PC-9 (cell line): ENCODE data around the gene MMP24OS. TPM values are rescaled to one million over a fixed set of nuclear protein-coding genes. Genes with fewer than 3 reads are reported as not detected.

Experiments used
- BruUV-seq: library from RNA; stranded (reverse); fragments of 400-500 nt; replicated peaks from 2 replicates; lab custom pipeline; 2021; lab: Mats Ljungman, UMichigan
- CTCF ChIA-PET: fragments of 300-600 bp; sonication (Branson Sonifier 250); formaldehyde crosslinking; loops from one replicate; lab custom pipeline; 2022; ENCODE audit warnings: antibody characterized with exemption; lab: Charles Lee
- POLR2A ChIA-PET: fragments of 300-600 bp; sonication (Branson Sonifier 250); formaldehyde crosslinking; loops from one replicate; lab custom pipeline; 2022; ENCODE audit warnings: antibody characterized with exemption; ENCODE audit not compliant: unreplicated experiment; lab: Charles Lee
- DNase-seq, 2 experiments: peaks; one replicate each; pipeline versions ENCODE4 v3.0.0 to v3.0.0-alpha.2; 2015 to 2022; ENCODE audit warnings: mixed read lengths in 1 of 2
- H2AFZ ChIP-seq: fragments of 200-600 bp; sonication (generic); 2 replicates; pipeline ENCODE4 v1.8.1; 2017; ENCODE audit warnings: antibody characterized with exemption
- H3F3A ChIP-seq: fragments of 200-600 bp; sonication (generic); 2 replicates; pipeline ENCODE4 v1.8.1; 2017; ENCODE audit warnings: antibody characterized with exemption, mild to moderate bottlenecking, low read depth; ENCODE audit not compliant: insufficient read depth
- H3K27ac ChIP-seq: fragments of 200-600 bp; sonication (generic); 2 replicates; pipeline ENCODE4 v1.6.1; 2016; ENCODE audit warnings: mixed run types
- H3K27me3 ChIP-seq: fragments of 200-600 bp; sonication (generic); 2 replicates; pipeline ENCODE4 v1.6.1; 2016; ENCODE audit warnings: low read depth, mixed run types; ENCODE audit not compliant: insufficient read depth
- H3K36me3 ChIP-seq: fragments of 200-600 bp; sonication (generic); 2 replicates; pipeline ENCODE4 v1.6.1; 2016; ENCODE audit warnings: low read depth, mixed run types
- H3K4me1 ChIP-seq: fragments of 200-600 bp; sonication (generic); replicated peaks from 2 replicates; pipeline ENCODE4 v1.6.1; 2016; ENCODE audit warnings: mixed run types; ENCODE audit not compliant: insufficient read depth
- H3K4me2 ChIP-seq: fragments of 200-600 bp; sonication (generic); 2 replicates; pipeline ENCODE4 v1.6.1; 2017; ENCODE audit warnings: mixed run types
- H3K4me3 ChIP-seq: fragments of 200-600 bp; sonication (generic); 2 replicates; pipeline ENCODE4 v1.6.1; 2016; ENCODE audit warnings: mixed run types
- H3K79me2 ChIP-seq: fragments of 200-600 bp; sonication (generic); 2 replicates; pipeline ENCODE4 v1.6.1; 2017; ENCODE audit warnings: low read depth, mixed run types
- H3K9me2 ChIP-seq: fragments of 200-600 bp; sonication (generic); 2 replicates; pipeline ENCODE4 v1.8.1; 2017; ENCODE audit warnings: mild to moderate bottlenecking; ENCODE audit not compliant: insufficient read depth
- H3K9me3 ChIP-seq: fragments of 200-600 bp; sonication (generic); 2 replicates; pipeline ENCODE4 v1.8.1; 2016; ENCODE audit warnings: low read depth; ENCODE audit not compliant: insufficient read depth
- H4K20me1 ChIP-seq: fragments of 200-600 bp; sonication (generic); 2 replicates; pipeline ENCODE4 v1.8.1; 2017; ENCODE audit not compliant: insufficient read depth
- EZH2 ChIP-seq: fragments of 200-600 bp; sonication (generic); IDR thresholded peaks from 2 replicates; pipeline ENCODE4 v1.8.0; 2017; ENCODE audit warnings: antibody characterized with exemption, low read depth
- intact Hi-C: fragments of 100-400 bp; cut with micrococcal nuclease; formaldehyde crosslinking; loops from one replicate; pipeline ENCODE4 v1.10.0; 2022; ENCODE audit not compliant: unreplicated experiment
- total RNA-seq: library from RNA; stranded (reverse); gene quantifications from 2 replicates; pipeline ENCODE4 v1.2.3, GENCODE V29; 2021
- TF ChIP-seq, protein P1 (sequence below): fragments of 200-600 bp; sonication (generic); conservative IDR thresholded peaks from 2 replicates; pipeline ENCODE4 v1.6.1; 2017; ENCODE audit warnings: mixed run types, antibody characterized with exemption, mild to moderate bottlenecking, moderate library complexity

Gene MMP24OS
- total RNA-seq, 1 experiment from 2014 or later = 59.3 TPM

DNA sequence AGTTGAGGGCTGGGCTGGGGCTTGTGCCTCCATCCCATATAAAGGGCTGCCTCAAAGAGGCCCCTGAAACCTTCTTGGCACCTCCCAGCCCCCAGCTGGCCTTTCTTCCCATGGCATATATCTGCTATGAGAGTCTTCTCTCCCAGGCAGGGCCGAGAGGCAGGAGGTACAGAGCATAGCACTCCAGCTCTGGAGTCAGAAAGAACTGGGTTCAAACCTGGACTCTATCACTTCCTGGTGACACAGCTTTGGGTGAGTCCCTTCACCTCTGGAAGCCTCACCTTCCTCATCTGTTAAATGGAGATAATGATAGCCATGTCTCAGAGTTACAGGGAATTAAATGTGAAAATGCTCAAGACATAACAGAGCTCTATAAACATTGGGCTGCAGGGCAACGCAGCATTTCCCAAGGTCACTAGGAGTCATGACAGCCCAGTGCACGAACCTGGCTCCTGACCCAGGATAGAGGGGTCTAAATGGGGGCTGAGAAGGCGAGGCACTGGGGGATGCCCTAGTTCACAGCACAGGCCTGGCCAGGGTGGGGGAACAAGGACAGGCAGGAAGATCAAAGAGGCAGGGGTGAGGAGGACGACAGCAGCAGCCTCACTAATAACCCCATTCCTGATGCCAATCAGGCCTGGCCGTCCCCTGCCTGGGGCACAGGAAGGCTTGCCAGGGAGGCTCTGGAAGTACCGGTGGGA lies 12.4 kb upstream of the MMP24OS start:
- H3K4me1 ChIP-seq = no peaks in the 10 kb centered on the region
- no peak overlapping the region for H3K27ac ChIP-seq
- no peak overlapping the region for H2AFZ ChIP-seq
- H3K27me3 ChIP-seq = no peaks in the 10 kb centered on the region
- TF ChIP-seq, protein P1, sequence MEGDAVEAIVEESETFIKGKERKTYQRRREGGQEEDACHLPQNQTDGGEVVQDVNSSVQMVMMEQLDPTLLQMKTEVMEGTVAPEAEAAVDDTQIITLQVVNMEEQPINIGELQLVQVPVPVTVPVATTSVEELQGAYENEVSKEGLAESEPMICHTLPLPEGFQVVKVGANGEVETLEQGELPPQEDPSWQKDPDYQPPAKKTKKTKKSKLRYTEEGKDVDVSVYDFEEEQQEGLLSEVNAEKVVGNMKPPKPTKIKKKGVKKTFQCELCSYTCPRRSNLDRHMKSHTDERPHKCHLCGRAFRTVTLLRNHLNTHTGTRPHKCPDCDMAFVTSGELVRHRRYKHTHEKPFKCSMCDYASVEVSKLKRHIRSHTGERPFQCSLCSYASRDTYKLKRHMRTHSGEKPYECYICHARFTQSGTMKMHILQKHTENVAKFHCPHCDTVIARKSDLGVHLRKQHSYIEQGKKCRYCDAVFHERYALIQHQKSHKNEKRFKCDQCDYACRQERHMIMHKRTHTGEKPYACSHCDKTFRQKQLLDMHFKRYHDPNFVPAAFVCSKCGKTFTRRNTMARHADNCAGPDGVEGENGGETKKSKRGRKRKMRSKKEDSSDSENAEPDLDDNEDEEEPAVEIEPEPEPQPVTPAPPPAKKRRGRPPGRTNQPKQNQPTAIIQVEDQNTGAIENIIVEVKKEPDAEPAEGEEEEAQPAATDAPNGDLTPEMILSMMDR = no peak
- no peak for TF ChIP-seq EZH2
- H3K4me3 ChIP-seq = no peak overlapping the region
- H3K79me2 ChIP-seq = no peaks in the 10 kb centered on the region
- H3K9me2 ChIP-seq = no peaks in the 10 kb centered on the region
- no peaks in the 10 kb centered on the region for H3K36me3 ChIP-seq
- no peak for DNase-seq
- H3K4me2 ChIP-seq = no peak overlapping the region
- ChIA-PET POLR2A (interaction anchor here (0.6 kb wide), 1 partner anchor 474 kb away, joined by 5 read pairs; no protein-coding TSS in a partner anchor), CTCF (interaction anchor here (0.5 to 0.6 kb wide), 2 partner anchors 13 to 97 kb away, joined by 3 to 5 read pairs; no protein-coding TSS in a partner anchor)
- no peaks in the 10 kb centered on the region; the same call in 1 of the 2 replicates for H3F3A ChIP-seq
- no TSS peak for BruUV-seq
- no peaks in the 10 kb centered on the region for H4K20me1 ChIP-seq
- intact Hi-C loops = no loop called here
- no peaks in the 10 kb centered on the region for H3K9me3 ChIP-seq

- Histone ChIP-seq H3K9me3 (no peaks in the 10 kb centered on the region), H3K4me3 (no peak overlapping the region), H3K4me2 (no peak overlapping the region), H3K27me3 (no peaks in the 10 kb centered on the region), H4K20me1 (peaks cover 2% of the 10 kb centered on the region; the same call in 1 of the 2 replicates), H3K4me1 (peaks cover under 1% of the 10 kb centered on the region; the same call in 1 of the 2 replicates), H3K79me2 (peaks cover 9% of the 10 kb centered on the region), H3K27ac (no peak overlapping the region), H3K9me2 (no peaks in the 10 kb centered on the region), H3K36me3 (no peaks in the 10 kb centered on the region; the same call in 1 of the 2 replicates), H2AFZ (no peak overlapping the region), H3F3A (peaks cover 7% of the 10 kb centered on the region; the same call in 1 of the 2 replicates)
- ChIA-PET CTCF (interaction anchor here (0.6 kb wide), 1 partner anchor 99 kb away, joined by 4 read pairs; no protein-coding TSS in a partner anchor), POLR2A (interaction anchor here (0.6 kb wide), 1 partner anchor 1719 kb away, joined by 4 read pairs; no protein-coding TSS in a partner anchor)
- no peak for TF ChIP-seq EZH2
- no peak for DNase-seq
- intact Hi-C loops = no loop called here
- no TSS peak for BruUV-seq
Measured at GRCh38 chr20:35288325-35289060, 10.6 kb upstream of the MMP24OS start.

DNA sequence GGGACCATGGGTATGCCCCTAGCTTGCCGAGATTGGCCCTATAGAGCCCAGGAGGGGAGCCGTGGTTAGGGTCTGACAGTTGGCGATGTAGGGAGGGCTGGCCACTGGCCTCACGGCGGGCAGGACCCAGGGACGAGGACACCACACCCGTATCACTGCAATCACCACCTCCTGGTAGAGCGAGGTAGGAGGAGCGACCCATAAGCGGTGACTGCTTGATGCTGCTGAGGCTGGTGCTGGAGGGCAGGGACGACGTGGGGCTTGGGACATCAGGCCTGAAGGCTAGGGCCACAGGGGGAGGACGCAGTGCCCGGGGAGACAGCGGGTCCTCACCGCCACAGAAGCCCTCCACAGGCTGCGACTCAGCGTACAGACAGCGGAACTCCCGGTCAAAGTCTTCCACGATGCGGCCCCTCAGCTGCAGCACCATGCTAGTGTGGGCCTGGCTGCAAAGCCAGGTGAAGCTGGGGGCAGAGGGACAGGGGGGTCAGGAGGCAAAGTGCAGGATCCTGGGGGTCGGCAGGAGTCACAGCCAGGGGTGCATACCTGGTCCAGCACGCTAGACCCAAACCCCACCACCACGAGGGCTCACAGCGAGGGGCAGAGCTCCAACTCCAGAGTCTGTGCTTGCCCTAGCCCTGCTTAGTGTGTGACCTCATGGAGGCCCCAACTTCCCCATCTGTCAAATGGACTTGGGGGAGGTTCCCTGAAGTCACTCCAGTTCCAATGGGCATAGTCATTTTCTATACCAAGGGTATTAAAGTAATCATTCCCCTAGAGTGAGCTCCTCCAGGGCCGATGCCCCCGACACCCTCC lies 9.8 kb upstream of the MMP24OS start:
- Histone ChIP-seq H3K27ac (no peak overlapping the region), H3K4me2 (no peak overlapping the region), H3K4me3 (no peak overlapping the region), H3K79me2 (peaks cover 16% of the 10 kb centered on the region), H2AFZ (no peak overlapping the region), H4K20me1 (peaks cover 4% of the 10 kb centered on the region; the same call in 1 of the 2 replicates), H3K36me3 (no peaks in the 10 kb centered on the region; the same call in 1 of the 2 replicates), H3K4me1 (peaks cover 9% of the 10 kb centered on the region), H3F3A (peaks cover 14% of the 10 kb centered on the region; the same call in 1 of the 2 replicates), H3K9me3 (no peaks in the 10 kb centered on the region), H3K9me2 (no peaks in the 10 kb centered on the region), H3K27me3 (no peaks in the 10 kb centered on the region)
- no TSS peak for BruUV-seq
- no peak for TF ChIP-seq EZH2
- TF ChIP-seq, protein P1 = no peak
- CTCF ChIA-PET = interaction anchor here (0.5 to 0.6 kb wide), 2 partner anchors 100 to 454 kb away, joined by 3 to 4 read pairs; no protein-coding TSS in a partner anchor
- intact Hi-C loops = no loop called here
- POLR2A ChIA-PET = interaction anchor here (0.6 kb wide), 1 partner anchor 16 kb away, joined by 3 read pairs; no protein-coding TSS in a partner anchor
- no peak for DNase-seq
